Stimulated activated CD8-positive, alpha-beta memory T cell treated with anti-CD3 and anti-CD28 coated beads, Interleukin-4, amount 100 ng/mL, for 24 hours (primary cell): ENCODE results near the gene SPINK14.

Source experiments
- DNase-seq: peaks from one replicate; pipeline ENCODE4 v3.0.0-alpha.2; 2020; ENCODE audit warnings: low read depth

Gene SPINK14

GRCh38 chr5:148201151-148201550 is 32.8 kb downstream of the SPINK14 start:
- no peak for DNase-seq

GRCh38 chr5:148202531-148203203 is 34.3 kb downstream of the SPINK14 start, which contains the start of gene SPINK6:
SPINK6 (plus strand) TSS chr5:148203042; CDS start chr5:148203097, 55 bp downstream.
- no peak for DNase-seq

GRCh38 chr5:148205044-148205806 is 36.9 kb downstream of the SPINK14 start:
- DNase-seq: no peak

- DNase-seq: no peak
Measured at GRCh38 chr5:148205865-148206264, 37.5 kb downstream of the SPINK14 start.

- no peak for DNase-seq
Measured at GRCh38 chr5:148206620-148207019, 38.3 kb downstream of the SPINK14 start.

GRCh38 chr5:148208226-148208625 is 39.9 kb downstream of the SPINK14 start:
- no peak for DNase-seq

- no peak for DNase-seq
Measured at GRCh38 chr5:148209151-148209770, 40.9 kb downstream of the SPINK14 start.

GRCh38 chr5:148214665-148215185 is 46.4 kb downstream of the SPINK14 start:
- no peak for DNase-seq

GRCh38 chr5:148221508-148221907 is 53.2 kb downstream of the SPINK14 start:
- no peak for DNase-seq

- no peak for DNase-seq
Measured at GRCh38 chr5:148224117-148224742, 55.9 kb downstream of the SPINK14 start.
